HEK293T (cell line): ENCODE data around the gene SUPT5H.

ENCODE experiments used
- ARNT ChIP-seq: fragments of 450-650 bp; IDR thresholded peaks from 2 replicates; pipeline ENCODE4 v1.6.1; 2017; ENCODE audit warnings: mild to moderate bottlenecking
- BHLHE40 ChIP-seq: fragments of 450-650 bp; IDR thresholded peaks from 2 replicates; pipeline ENCODE4 v1.6.1; 2016; ENCODE audit warnings: mild to moderate bottlenecking, moderate library complexity, borderline replicate concordance
- CTBP1 ChIP-seq: fragments of 450-650 bp; IDR thresholded peaks from 2 replicates; pipeline ENCODE4 v1.6.1; 2016; ENCODE audit warnings: borderline replicate concordance
- ELF4 ChIP-seq: fragments of 450-650 bp; IDR thresholded peaks from 2 replicates; pipeline ENCODE4 v1.6.1; 2017; ENCODE audit warnings: antibody characterized with exemption
- FOXK2 ChIP-seq: fragments of 450-650 bp; IDR thresholded peaks from 2 replicates; pipeline ENCODE4 v1.6.1; 2016; ENCODE audit warnings: mild to moderate bottlenecking
- FOXM1 ChIP-seq: fragments of 450-650 bp; IDR thresholded peaks from 2 replicates; pipeline ENCODE4 v1.6.1; 2017; ENCODE audit warnings: mild to moderate bottlenecking, borderline replicate concordance
- HDGF ChIP-seq: fragments of 450-650 bp; IDR thresholded peaks from 2 replicates; pipeline ENCODE4 v1.6.1; 2017; ENCODE audit warnings: antibody characterized with exemption, borderline replicate concordance
- LEF1 ChIP-seq: fragments of 450-650 bp; IDR thresholded peaks from 2 replicates; pipeline ENCODE4 v1.6.1; 2017; ENCODE audit warnings: mild to moderate bottlenecking, borderline replicate concordance
- NFRKB ChIP-seq: fragments of 450-650 bp; IDR thresholded peaks from 2 replicates; pipeline ENCODE4 v1.6.1; 2016; ENCODE audit warnings: mild to moderate bottlenecking, moderate library complexity
- SP1 ChIP-seq: fragments of 450-650 bp; IDR thresholded peaks from 2 replicates; pipeline ENCODE4 v1.6.1; 2017
- SUZ12 ChIP-seq: fragments of 450-650 bp; IDR thresholded peaks from 2 replicates; pipeline ENCODE4 v1.6.1; 2016; ENCODE audit warnings: mild to moderate bottlenecking
- TARDBP ChIP-seq: fragments of 450-650 bp; IDR thresholded peaks from 2 replicates; pipeline ENCODE4 v1.6.1; 2016
- ZNF384 ChIP-seq: fragments of 450-650 bp; IDR thresholded peaks from 2 replicates; pipeline ENCODE4 v1.6.1; 2016
- TF ChIP-seq, protein P1 (sequence below): fragments of 450-650 bp; IDR thresholded peaks from 2 replicates; pipeline ENCODE4 v1.6.1; 2016

DNA sequence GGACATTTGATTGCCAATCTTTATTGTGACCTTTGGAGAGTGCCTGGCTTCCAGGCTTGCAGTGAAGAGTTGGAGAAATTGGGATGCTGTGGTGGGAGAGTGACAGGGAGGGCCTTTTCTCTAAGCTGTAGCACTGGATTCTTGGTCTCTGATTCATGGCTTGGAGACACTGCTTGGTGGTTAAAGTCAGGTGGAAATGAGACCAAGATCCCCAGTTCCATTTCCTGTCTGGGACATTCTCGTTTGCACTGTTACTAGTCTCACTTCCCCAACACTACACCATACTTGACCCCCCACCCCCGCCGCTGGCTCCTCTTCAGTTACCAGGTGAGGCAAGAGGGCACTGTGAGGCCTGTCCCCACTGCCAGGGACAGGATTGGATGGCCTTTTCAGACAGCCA, 2.9 kb downstream of the SUPT5H start:
- TF ChIP-seq SUZ12 (no peak), SP1 (no peak), BHLHE40 (no peak), LEF1 (no peak), CTBP1 (no peak), TARDBP (no peak), FOXK2 (no peak), ELF4 (no peak), FOXM1 (no peak), NFRKB (no peak), ARNT (no peak), ZNF384 (no peak), HDGF (no peak)
- TF ChIP-seq, protein P1, sequence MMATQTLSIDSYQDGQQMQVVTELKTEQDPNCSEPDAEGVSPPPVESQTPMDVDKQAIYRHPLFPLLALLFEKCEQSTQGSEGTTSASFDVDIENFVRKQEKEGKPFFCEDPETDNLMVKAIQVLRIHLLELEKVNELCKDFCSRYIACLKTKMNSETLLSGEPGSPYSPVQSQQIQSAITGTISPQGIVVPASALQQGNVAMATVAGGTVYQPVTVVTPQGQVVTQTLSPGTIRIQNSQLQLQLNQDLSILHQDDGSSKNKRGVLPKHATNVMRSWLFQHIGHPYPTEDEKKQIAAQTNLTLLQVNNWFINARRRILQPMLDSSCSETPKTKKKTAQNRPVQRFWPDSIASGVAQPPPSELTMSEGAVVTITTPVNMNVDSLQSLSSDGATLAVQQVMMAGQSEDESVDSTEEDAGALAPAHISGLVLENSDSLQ: no peak
